Hematopoietic multipotent progenitor cell (in vitro differentiated cells): Measurements from ENCODE around the gene TMTC4. TPM values are rescaled to one million over a fixed set of nuclear protein-coding genes. Genes with fewer than 3 reads are reported as not detected.
"Not testable (repeated sequence)": the region's sequence is repeated elsewhere in the genome, so short reads cannot be mapped to it uniquely, and the experiment has no call there.

Experiments
- DNase-seq, 3 donors: peaks; one replicate each; pipeline ENCODE4 v3.0.0-alpha.2; 2011 to 2015; ENCODE audit warnings: low read depth in 2 of 3, low spot score in 2 of 3
- total RNA-seq: library from RNA; depleted of rRNA; stranded (reverse); fragments of >200 nt; gene quantifications from one replicate; pipeline ENCODE4 v1.2.3, GENCODE V29; 2012

TMTC4 gene
- total RNA-seq, 1 donor, result 28.8 TPM

DNA sequence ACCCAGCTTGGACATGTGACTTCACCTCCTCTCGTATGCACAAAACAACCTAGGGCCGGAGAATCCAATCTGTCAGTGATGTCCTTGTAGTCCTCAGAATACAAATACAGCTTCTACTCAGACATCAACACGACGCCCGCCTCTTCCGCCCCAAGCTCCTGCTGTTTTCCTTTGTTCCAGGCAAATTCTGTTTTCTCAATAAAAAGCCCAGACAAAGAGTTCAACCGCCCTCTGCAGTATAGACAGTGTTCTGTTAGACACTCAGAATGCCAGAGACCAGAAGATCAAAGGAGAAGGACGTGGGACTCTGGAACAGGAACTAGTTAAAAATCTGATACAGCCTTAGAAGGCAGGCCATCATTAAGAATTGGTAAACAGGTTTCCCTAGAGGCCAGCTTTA, 44.0 kb downstream of the TMTC4 start:
- no peak for DNase-seq

DNA sequence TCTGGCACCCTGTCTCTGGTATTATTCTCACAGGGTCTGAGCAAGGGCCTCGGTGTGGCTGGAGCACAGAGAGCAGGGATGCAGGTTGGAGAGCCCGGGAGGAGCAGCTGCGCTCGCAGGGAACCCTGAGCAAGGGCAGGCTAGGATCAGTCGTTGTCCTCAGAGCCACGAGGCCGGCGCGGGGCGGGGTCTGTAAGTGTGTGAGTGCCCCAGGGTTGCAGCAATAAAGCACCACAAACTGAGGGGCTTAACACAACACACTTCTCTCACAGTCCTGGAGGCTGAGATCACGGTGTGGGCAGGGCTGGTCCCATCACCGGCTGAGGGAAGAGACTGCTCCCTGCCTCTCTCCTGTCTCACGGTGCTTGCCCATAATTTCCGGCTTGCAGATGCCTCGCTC, 47.5 kb downstream of the TMTC4 start:
- no peak for DNase-seq

DNA sequence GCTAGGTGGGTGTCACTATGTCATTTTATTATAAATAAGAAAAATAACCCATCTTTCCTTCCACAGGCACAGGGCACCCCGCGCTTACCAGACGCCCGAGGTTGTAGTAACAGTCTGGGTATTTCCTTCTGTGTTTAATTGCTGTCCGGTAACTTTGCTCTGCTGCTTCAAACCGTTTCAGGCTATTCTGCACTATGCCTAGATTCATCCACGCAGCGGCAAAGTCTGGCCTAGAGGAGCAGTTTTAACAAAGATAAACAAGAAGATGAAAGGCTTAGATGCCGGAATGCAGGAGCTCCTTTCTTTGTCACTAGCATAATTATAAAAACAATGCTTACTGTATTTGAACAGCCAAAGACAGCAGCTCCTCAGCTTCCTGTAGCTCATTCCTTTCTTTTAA, 49.1 kb downstream of the TMTC4 start:
- DNase-seq, result no peak

DNA sequence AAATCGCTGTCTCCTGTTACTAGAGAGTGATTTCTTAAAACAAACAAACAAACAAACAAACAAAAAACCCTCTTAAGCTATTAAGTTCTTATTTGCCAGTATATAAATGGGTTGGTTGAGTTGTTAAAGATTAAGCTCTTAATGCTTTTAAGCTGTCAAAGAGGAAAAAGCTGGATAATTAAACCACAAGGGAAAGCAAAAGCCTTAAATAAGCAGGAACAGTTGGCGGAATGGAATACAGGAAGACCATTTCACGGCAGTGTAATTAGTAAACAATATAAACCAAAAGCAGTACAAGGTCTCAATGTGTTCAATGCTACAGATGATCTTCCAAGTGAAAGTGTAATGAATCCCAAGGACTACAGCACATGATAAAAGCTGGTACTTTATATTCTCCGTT, 53.8 kb downstream of the TMTC4 start:
- DNase-seq, result no peak

DNA sequence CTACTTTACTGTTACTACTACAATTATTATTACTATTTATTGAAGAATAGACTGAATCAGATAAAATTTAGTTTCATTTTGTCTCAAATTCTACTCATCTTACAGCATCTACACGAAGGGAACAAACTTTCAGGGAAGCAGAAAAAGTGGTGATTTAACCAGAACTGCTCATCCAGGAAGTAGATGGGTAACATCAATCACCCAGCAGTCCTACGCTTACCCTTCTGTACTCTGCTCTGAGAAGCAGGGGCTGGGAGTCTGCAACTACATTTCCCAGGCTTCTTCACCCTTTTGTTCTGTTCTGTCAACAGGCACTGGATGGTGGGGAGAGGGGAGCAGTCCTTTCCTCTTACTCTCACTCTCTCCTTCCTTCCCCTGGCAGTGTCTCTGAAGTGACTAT, 54.7 kb downstream of the TMTC4 start:
- DNase-seq, result no peak

DNA sequence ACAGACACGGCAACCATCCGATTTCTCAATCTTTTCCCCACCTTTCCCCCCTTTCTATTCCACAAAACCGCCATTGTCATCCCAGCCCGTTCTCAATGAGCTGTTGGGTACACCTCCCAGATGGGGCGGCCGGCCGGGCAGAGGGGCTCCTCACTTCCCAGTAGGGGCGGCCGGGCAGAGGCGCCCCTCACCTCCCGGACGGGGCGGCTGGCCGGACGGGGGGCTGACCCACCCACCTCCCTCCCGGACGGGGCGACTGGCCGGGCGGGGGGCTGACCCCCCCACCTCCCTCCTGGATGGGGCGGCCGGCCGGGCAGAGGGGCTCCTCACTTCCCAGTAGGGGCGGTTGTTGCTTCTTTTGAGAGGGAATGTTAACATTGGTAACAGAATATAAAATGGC, 55.7 kb downstream of the TMTC4 start:
- DNase-seq, result not testable (repeated sequence)

DNA sequence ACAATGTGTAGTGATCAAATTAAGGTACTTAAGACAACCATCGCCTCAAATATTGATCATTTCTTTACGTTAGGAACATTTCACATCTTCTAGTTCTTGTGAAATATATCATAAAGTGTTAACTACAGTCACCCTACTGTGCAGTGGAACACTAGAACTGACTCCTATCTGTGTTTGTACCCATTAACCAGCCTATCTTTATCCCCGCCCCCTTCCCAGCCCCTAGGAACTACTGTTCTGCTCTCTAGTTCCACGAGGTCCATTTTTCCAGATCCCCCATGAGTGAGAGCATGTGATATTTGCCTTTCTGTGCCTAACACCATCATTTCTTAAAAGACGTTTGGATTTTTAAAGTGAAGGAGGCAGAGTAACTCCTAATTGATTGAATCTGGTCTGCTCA, 61.6 kb downstream of the TMTC4 start:
- DNase-seq, result no peak

DNA sequence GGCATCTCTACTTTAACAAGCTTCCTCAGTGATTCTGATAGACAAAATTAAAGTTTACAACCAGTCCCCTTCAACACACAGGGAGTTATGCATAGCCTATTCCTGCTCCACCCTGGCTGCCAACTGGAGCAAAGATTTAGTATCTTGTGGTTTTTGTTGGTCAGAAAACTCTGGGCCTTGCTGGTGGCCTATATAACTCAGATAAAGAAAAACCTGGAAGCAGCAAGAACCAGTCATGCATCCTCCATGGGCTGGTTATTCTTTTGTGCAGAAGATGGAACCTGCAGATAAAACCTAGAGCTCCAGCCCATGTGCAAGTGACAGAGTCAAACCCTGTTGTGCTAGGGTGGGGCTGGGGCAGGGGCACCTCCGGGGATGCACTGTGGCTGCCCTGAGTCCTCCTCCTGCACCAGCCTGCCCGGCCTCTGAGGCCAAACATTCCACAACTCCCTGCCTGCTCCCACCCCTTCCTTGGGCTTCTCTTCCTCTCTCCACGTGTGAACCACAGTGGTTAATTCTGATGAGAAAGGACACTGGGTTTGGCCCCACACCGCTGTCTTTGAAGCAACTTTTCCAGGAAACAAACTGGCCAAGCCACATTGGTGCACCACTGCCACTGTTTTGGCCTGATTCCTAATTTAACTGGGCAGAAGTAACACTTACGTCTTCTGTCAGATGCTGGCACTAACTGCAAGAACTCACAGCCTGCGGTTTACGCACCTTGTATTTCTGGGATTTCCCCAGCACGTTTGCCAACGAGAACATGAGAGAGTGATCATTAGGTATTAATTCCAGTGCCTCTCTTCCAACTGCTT, 62.7 kb downstream of the TMTC4 start:
- DNase-seq, result peak in 1 of 3 donors; percentile 55

DNA sequence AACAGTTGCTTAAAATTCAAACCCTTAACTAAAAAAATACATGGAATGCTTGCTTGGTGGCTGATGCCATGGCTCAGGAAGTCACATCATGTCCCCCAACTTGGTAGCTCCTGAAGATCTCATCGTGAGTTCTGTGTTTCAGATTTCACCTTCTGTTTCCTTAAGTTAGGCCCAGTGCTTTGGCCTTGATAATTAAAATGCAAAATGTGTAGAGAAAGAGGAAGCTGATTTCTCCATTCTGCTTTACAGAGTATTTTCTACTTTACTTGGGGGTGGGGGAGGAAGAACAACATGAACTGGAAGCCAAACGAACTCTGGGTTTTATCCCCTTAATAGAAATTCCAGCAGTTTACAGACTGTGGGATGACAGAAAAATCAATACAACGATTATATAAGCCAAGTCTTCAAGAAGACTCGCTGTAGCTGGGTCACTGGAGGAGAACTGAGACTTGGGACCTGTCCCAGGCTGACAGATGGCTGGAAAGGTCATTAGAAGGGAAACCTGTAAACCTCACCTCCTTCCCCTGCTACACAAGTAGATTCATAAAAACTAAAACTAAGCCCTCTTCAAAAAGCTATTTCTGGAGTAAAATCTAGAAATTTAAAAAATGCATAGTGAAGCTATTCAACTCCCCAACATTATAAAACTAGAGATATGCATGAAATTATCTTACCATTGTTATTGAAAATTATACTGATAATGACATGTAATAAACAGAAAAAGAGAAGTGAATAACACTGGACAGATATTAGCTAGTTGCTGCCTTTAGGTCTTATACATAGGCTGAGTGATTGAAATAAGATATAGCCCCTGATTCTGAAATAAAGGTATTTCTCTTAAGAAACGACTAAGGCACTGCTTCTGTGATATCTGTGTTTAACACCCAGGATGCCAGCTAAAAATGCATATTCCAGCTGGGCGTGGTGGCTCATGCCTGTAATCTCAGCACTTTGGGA, 63.9 kb downstream of the TMTC4 start:
- DNase-seq, result peak in 1 of 3 donors; percentile 87

DNA sequence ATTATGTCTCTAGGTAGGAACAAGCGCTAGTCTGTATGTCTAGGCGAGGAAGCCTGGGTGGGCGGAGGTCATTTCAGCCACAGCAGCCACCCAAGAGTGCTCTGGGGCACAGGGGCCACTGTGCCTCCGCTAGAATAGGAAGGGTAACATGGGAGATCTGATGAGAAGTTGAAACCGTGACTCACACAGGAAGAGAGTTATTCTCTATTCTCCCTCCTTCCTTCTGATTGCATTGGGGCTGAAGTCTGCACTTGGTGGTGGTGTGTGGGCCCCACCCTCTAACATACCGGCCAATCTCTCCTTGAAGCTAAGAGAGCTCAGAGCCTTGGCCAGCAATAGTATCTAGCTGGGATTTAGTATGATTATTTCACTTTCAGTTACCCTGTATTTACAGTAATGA, 65.7 kb downstream of the TMTC4 start:
- DNase-seq, result peak in 1 of 3 donors; percentile 42

DNA sequence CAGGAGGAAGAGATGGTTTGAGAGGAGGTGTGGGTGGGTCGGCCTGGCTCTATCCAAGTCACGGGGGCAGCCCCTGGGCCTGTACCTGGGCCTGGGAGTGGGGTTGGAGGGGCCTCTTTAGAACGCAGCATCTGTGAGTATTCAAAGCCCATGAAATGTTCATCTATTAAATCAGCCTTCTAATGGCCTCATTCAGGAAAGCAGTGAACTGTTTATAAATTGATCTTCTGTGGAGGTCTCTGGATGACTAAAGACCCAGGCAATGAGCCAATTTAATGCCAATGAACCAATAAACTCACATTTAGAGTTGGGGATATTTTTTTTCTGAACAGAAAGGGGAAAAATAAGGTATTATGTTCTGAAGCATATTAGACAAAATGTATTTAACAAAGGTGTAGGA, 66.1 kb downstream of the TMTC4 start:
- DNase-seq, result no peak

DNA sequence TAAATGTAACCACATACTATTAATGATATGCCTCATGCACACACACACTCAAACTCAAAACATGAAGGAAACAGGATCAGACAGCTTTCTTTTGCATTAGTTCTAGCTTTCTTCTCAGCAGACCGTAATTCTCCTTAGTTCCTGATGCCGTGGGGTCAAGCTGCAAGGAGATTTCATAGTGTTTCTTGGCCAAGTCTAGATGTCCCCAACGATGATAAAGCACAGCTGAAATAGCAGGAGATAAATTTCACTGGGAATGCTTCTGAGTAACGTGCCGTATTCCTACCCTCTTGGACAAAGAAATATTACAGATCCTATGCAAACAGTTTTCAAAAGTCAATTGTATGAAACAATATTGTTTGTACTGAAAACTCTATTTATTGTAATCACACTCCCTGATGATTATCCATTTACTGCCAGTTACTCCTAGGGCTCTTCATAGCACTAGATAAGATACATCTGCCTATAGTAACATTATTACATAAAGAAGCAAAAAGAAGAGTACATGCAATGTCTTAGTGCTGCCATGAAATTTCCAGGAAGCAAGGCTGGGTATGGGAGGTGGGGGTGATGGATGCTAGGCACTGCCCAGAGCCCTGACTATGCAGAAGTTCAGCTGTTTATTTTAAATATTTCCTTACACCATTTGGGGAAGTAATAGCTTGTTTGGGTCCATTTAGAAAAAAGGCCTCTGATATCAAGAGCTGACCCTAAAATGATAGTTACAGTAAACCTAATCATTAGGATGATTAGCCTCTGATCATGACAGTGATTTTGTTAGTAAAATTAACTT, 69.5 kb downstream of the TMTC4 start:
- no peak for DNase-seq

DNA sequence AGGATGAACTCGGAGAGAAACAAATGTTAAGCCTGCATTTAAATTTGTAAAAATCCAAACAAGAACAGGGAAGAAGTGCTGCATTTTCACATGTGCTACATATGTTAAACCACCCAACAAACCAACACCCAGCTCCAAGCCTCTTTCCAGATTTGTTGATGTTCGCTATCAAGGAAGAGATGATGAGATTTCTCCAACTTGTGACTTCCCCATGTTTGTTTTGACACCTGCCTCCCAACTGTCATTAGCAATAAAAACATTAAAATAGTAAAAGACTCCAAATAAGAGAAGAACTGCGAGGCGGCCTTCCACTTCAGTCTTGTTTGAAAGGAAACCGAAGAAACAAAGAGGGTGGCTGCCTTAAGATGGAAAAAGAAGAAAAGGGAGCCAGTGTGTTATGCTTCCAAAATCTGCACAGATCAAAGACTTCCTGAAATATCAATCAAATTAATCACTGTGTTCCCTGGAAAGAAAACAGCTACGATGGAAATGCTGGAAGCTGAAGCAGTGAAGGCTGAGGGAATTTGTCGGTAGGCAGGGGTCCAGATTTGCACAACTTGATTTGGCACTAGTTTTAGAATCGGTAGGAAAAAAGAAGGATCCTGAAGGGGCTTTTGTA, 72.0 kb downstream of the TMTC4 start:
- no peak for DNase-seq

DNA sequence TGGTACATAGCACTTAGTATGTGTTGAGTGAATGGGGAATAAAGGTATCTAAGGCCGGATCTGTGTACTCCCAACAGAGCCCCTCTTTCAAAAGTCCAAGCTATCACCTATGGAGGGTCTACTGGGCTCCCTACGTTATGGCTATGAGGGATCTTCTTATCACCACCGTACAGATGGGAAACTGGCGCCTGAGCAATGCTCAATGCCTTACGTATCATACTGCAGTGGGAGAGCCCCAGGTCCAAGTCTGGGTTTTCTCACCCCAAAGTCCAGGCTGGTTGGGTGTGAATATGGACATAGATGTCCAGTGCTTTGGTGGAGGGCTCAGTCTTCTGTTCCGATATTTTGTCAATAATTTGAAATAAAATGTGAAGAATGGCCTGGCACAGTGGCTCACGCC, 72.9 kb downstream of the TMTC4 start:
- no peak for DNase-seq

DNA sequence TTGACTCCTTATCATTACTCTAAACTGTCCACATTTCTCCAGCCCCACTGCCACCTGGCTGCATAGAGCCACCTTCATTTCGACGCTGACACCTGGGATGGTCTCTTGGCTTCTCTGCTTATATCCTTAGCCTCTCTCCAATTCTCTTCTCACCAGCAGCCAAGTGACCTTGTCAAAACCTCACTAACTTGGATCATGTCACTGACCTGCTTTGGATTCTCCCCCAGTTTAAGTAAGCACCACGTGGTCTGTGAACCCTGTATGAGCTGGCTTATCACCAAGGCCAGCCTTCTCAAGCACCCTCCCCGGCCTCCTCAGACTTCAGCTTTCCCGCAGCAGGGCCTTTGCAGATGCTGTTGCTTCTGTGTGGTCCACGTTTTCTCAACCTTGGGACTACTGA, 73.7 kb downstream of the TMTC4 start:
- DNase-seq, result no peak

DNA sequence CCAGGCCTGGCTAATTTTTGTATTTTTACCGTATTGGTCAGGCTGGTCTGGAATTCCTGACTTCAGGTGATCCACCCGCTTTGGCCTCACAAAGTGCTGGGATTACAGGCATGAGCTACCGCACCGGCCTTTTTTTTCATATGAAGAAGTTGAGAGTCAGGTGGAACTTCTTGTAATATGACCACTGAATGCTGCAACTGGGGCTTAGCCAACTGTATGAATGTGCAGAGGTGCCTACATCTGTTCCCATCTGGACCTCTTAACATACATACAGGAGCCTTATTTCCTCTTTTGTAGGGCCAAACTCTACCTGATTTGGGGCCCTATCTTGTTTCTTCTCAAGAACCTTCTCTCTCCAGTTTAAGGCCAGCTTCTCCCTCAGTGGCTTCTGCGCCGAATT, 74.1 kb downstream of the TMTC4 start:
- DNase-seq, result no peak

DNA sequence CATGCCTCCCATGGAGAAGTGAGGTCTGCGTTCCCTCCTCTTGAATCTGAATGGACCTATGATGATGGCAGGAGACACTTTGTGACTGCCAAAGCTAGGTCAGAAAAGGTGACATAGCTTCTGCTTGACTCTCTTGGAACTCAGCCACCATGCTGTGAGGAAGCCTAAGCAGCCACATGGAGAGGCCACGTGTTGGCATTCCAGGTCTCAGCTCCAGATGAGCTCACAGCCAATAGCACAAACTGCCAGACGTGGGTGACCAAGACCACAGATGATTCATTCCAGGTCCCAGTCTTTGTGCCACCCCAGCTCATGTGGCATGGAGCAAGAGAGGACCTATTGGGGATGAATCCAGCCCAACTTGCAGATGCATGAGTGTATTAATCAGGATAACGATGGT, 77.3 kb downstream of the TMTC4 start:
- no peak for DNase-seq

DNA sequence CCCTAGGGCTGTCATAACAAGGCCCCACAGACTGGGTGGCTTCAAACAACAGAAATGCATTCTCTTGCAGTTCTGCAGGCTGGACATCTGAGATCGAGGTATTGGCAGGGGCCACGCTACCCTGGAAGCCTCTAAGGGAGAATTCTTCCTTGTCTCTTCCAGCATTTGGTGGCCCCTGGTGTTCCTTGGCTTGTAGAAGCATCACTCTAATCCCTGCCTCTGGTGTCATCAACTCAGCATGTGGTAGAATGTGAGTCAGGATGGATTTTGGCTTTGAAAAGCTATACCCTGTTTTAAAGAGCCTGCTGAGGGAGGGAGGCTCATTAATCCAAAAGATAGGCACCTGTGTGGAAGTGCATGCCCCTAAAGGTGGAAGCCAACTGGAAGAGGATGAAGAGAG, 78.1 kb downstream of the TMTC4 start:
- no peak for DNase-seq

DNA sequence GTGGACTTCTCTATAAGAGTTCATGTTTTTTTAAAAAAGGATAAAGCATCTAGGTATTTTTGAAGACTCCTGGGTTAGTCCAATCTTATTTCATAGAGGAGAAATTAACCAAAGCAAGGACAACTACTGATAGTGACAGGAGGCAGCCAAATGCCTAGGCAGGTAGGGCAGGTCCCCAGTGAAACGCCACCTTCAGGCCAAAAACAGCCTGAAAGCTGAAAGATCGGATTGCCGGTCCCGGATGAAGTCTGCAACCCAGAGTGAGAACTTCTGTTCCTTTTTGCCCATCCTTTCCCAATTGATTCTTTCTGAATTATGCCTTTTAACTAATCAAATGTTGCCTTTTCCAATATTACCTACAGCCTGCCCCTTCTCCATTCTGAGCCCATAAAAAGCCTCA, 79.9 kb downstream of the TMTC4 start:
- no peak for DNase-seq

DNA sequence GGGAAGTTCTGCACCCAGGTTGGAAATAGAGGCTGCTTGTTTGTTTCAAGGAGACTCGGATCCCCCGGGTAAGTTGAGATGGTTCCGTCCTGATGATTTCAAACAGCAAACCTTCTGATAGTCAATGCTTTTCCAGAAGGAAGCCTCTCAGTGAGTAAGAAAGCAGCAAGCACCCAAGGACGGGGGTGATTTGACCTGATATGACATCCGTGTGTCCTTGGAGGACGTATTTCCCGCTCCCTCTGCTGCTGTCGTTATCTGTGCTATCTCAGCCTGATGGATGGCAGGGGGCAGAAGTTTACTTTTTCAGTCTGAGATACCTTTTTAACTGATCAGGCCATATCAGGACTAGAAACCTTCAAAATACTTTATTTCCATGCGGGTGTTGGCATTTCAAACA, 80.3 kb downstream of the TMTC4 start:
- DNase-seq, result no peak
